Vagina (tissue), 2 donors: ENCODE measurements around the gene ZNF592.

Source experiments
- POLR2A ChIP-seq, 2 donors: fragments of 450-650 bp; IDR thresholded peaks; one replicate each; pipeline ENCODE4 v1.6.1; 2017; ENCODE audit warnings: antibody characterized with exemption in 2 of 2, mild to moderate bottlenecking in 2 of 2, moderate library complexity in 2 of 2
- POLR2AphosphoS5 ChIP-seq, 2 donors: sonication (generic); formaldehyde crosslinking; IDR thresholded peaks; one replicate each; pipeline ENCODE4 v1.9.0; 2017; ENCODE audit warnings: antibody characterized with exemption in 2 of 2, mild to moderate bottlenecking in 2 of 2, low read depth in 1 of 2; ENCODE audit not compliant: insufficient read depth in 1 of 2
- TF ChIP-seq, protein P1 (sequence below), 3 experiments: fragments of 450-650 bp in 2 of 3; fragments of 200-600 bp in 1 of 3; sonication (generic) in 1 of 3; IDR thresholded peaks; one replicate each; pipeline ENCODE4 v1.5.1; 2017 to 2019; ENCODE audit warnings: antibody characterized with exemption in 3 of 3, mild to moderate bottlenecking in 2 of 3, moderate library complexity in 2 of 3

DNA sequence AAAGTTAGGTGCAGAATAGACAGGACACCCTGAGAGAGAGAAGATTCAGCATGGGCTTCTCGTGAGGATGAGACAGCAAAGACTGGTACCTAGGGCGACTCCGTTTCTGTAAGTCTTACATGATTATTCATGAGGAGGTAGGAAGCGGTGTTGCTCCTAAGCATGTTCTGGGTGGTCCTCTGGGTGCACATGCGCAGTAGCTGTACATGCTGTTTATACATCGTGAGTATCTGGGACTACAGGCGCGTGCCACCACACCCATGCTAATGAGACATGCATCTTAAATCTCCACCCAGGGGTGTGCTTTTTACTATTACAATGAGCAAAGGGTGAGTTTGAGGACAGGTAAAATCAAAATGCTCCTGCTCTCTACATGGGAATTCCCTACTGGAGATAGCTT lies 81.0 kb downstream of the ZNF592 start:
- TF ChIP-seq, protein P1, sequence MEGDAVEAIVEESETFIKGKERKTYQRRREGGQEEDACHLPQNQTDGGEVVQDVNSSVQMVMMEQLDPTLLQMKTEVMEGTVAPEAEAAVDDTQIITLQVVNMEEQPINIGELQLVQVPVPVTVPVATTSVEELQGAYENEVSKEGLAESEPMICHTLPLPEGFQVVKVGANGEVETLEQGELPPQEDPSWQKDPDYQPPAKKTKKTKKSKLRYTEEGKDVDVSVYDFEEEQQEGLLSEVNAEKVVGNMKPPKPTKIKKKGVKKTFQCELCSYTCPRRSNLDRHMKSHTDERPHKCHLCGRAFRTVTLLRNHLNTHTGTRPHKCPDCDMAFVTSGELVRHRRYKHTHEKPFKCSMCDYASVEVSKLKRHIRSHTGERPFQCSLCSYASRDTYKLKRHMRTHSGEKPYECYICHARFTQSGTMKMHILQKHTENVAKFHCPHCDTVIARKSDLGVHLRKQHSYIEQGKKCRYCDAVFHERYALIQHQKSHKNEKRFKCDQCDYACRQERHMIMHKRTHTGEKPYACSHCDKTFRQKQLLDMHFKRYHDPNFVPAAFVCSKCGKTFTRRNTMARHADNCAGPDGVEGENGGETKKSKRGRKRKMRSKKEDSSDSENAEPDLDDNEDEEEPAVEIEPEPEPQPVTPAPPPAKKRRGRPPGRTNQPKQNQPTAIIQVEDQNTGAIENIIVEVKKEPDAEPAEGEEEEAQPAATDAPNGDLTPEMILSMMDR (IDR thresholded peaks at IDR 0.05), result no peak
- no peak for TF ChIP-seq POLR2A (IDR thresholded peaks at IDR 0.05)
- TF ChIP-seq POLR2AphosphoS5 (IDR thresholded peaks at IDR 0.05; ENCODE audit: insufficient read depth in 1 of 2, low read depth in 1 of 2), result no peak
